ENCODE results near the gene PLXNA2. TPM values are rescaled to one million over a fixed set of nuclear protein-coding genes. Genes with fewer than 3 reads are reported as not detected.

The PLXNA2 gene
- polyA plus RNA-seq, 2 of the 4 experiments (the other 2 are of a cell fraction) = 0.36 to 0.87 TPM

- H3K9me3 ChIP-seq = no peaks in the 10 kb centered on the region
- no peak for ATAC-seq
- FAIRE-seq = no peak
- ChIA-PET CTCF (interaction anchor here (1.8 to 2.2 kb wide), 2 partner anchors 10 to 82 kb away, joined by 6 to 7 read pairs; no protein-coding TSS in a partner anchor), POLR2A (interaction anchor here (2.0 kb wide), 1 partner anchor 11 kb away, joined by 6 read pairs; no protein-coding TSS in a partner anchor)
- TF ChIP-seq ZFP36 (IDR thresholded peaks at IDR 0.05; ENCODE audit: borderline replicate concordance, partially characterized antibody) (no peak), HMGXB4 (CRISPR knock-in tag; IDR thresholded peaks at IDR 0.05; ENCODE audit: borderline replicate concordance) (no peak), POLR2A (IDR thresholded peaks at IDR 0.05; ENCODE audit: low read length) (no peak), ZNF302 (CRISPR knock-in tag; IDR thresholded peaks at IDR 0.05) (no peak), CHD2 (IDR thresholded peaks at IDR 0.05; ENCODE audit: low read length, partially characterized antibody) (no peak), RNF2 (IDR thresholded peaks at IDR 0.05; ENCODE audit: borderline replicate concordance, low read depth) (no peak), PHF8 (IDR thresholded peaks at IDR 0.05; ENCODE audit: borderline replicate concordance, low read depth) (no peak), MAX (IDR thresholded peaks at IDR 0.05) (no peak), MAZ (IDR thresholded peaks at IDR 0.05; ENCODE audit: borderline replicate concordance, low read depth, low read length) (no peak), NR3C1 (IDR thresholded peaks at IDR 0.05) (no peak), HOXB5 (CRISPR knock-in tag; IDR thresholded peaks at IDR 0.05) (no peak), CBX8 (IDR thresholded peaks at IDR 0.05) (no peak), KDM1A (IDR thresholded peaks at IDR 0.05; ENCODE audit: low read depth) (no peak), HEYL (CRISPR knock-in tag; IDR thresholded peaks at IDR 0.05) (no peak), HES2 (IDR thresholded peaks at IDR 0.05) (no peak), ELK1 (IDR thresholded peaks at IDR 0.05; ENCODE audit: low read depth, low read length) (no peak), HOXA7 (CRISPR knock-in tag; IDR thresholded peaks at IDR 0.05) (no peak), TP53 (CRISPR knock-in tag; IDR thresholded peaks at IDR 0.05) (no peak)
- no peak for DNase-seq (ENCODE audit: low read depth in 1 of 2, low spot score in 1 of 2)
- H3K4me1 ChIP-seq = no peaks in the 10 kb centered on the region
- H3K4me2 ChIP-seq = no peak overlapping the region
- no peak overlapping the region for H3K4me3 ChIP-seq
- H3K27ac ChIP-seq = peak overlapping the region in 1 of 2 experiments; percentile 53; a peak in 3 of 6 replicates
- WGBS (ENCODE audit: missing lambda C conversion rate) = 83% methylated on average over 3 of the region's 3 CpGs
Measured at GRCh38 chr1:208213786-208214185, 30.4 kb downstream of the PLXNA2 start.

- H3K9me3 ChIP-seq = no peaks in the 10 kb centered on the region
- CTCF ChIA-PET = interaction anchor here (0.7 to 2.2 kb wide), 4 partner anchors 9 to 81 kb away, joined by 3 to 7 read pairs (median 4); no protein-coding TSS in a partner anchor
- no peak for FAIRE-seq
- H3K4me3 ChIP-seq = no peak overlapping the region
- TF ChIP-seq MAFK (IDR thresholded peaks at IDR 0.05; ENCODE audit: partially characterized antibody) = peak; percentile 45
- TF ChIP-seq HOXB13 (CRISPR knock-in tag; IDR thresholded peaks at IDR 0.05; ENCODE audit: low read depth) = no peak
- TF ChIP-seq CBX8 (IDR thresholded peaks at IDR 0.05) = no peak
- no peak overlapping the region for H3K27ac ChIP-seq
- H3K4me2 ChIP-seq = no peak overlapping the region
- no peak for ATAC-seq
- DNase-seq (ENCODE audit: low read depth in 1 of 2, low spot score in 1 of 2) = no peak
- H3K4me1 ChIP-seq = no peaks in the 10 kb centered on the region
- WGBS (ENCODE audit: missing lambda C conversion rate) = 77% methylated on average over 1 of the region's 1 CpG
- POLR2A ChIA-PET = interaction anchor here (2.0 kb wide), 1 partner anchor 10 kb away, joined by 6 read pairs; no protein-coding TSS in a partner anchor
Measured at GRCh38 chr1:208212893-208213292, 31.3 kb downstream of the PLXNA2 start.
